WERI-Rb-1 (cell line): ENCODE measurements around the gene LRGUK.

Experiments
- DNase-seq: peaks from one replicate; pipeline ENCODE4 v3.0.0-alpha.2; 2020
- H3K27ac ChIP-seq: fragments of 250-450 bp; sonication (Bioruptor Pico); 2 replicates; pipeline ENCODE4 v1.5.1; 2020; ENCODE audit warnings: mild to moderate bottlenecking, moderate library complexity
- H3K27me3 ChIP-seq: fragments of 250-450 bp; sonication (Bioruptor Pico); 2 replicates; pipeline ENCODE4 v1.5.1; 2021; ENCODE audit warnings: mild to moderate bottlenecking, low read depth, moderate library complexity; ENCODE audit not compliant: insufficient read depth, severe bottlenecking
- H3K36me3 ChIP-seq: fragments of 250-450 bp; sonication (Bioruptor Pico); 2 replicates; pipeline ENCODE4 v1.5.1; 2020; ENCODE audit warnings: mild to moderate bottlenecking, moderate library complexity
- H3K4me3 ChIP-seq: 2 replicates; pipeline ENCODE4 v1.5.1; 2011; ENCODE audit warnings: low read depth, mild to moderate bottlenecking, control low read depth, low read length
- H3K9me3 ChIP-seq: fragments of 250-450 bp; sonication (Bioruptor Pico); 2 replicates; pipeline ENCODE4 v1.5.1; 2021; ENCODE audit warnings: mild to moderate bottlenecking, moderate library complexity; ENCODE audit not compliant: severe bottlenecking
- CTCF ChIP-seq: IDR thresholded peaks from 2 replicates; pipeline ENCODE4 v1.5.1; 2011; ENCODE audit warnings: low read depth, mild to moderate bottlenecking, control low read depth, inconsistent platforms, low read length

The LRGUK gene

GRCh38 chr7:134182078-134182477, 54.9 kb downstream of the LRGUK start:
- DNase-seq, result no peak
- no peaks in the 10 kb centered on the region for H3K9me3 ChIP-seq
- no peak for TF ChIP-seq CTCF
- H3K36me3 ChIP-seq, result no peaks in the 10 kb centered on the region
- no peaks in the 10 kb centered on the region for H3K27me3 ChIP-seq
- H3K27ac ChIP-seq, result no peak overlapping the region
- H3K4me3 ChIP-seq, result no peak overlapping the region

GRCh38 chr7:134184767-134185166, 57.6 kb downstream of the LRGUK start:
- no peak for TF ChIP-seq CTCF
- no peaks in the 10 kb centered on the region for H3K27me3 ChIP-seq
- no peaks in the 10 kb centered on the region for H3K36me3 ChIP-seq
- H3K4me3 ChIP-seq, result no peak overlapping the region
- no peak overlapping the region for H3K27ac ChIP-seq
- H3K9me3 ChIP-seq, result no peaks in the 10 kb centered on the region
- DNase-seq, result no peak

- Histone ChIP-seq H3K9me3 (no peaks in the 10 kb centered on the region), H3K27ac (no peak overlapping the region), H3K36me3 (no peaks in the 10 kb centered on the region), H3K27me3 (no peaks in the 10 kb centered on the region), H3K4me3 (no peak overlapping the region)
- TF ChIP-seq CTCF, result no peak
- no peak for DNase-seq
These were observed 58.9 kb downstream of the LRGUK start for GRCh38 chr7:134186027-134186426.

- no peak overlapping the region for H3K4me3 ChIP-seq
- H3K36me3 ChIP-seq, result no peaks in the 10 kb centered on the region
- H3K27ac ChIP-seq, result no peak overlapping the region
- no peak for TF ChIP-seq CTCF
- no peak for DNase-seq
- H3K27me3 ChIP-seq, result no peaks in the 10 kb centered on the region
- H3K9me3 ChIP-seq, result no peaks in the 10 kb centered on the region
These were observed 59.7 kb downstream of the LRGUK start for GRCh38 chr7:134186801-134187200.

GRCh38 chr7:134187893-134188292, 60.8 kb downstream of the LRGUK start:
- no peaks in the 10 kb centered on the region for H3K9me3 ChIP-seq
- no peak for TF ChIP-seq CTCF
- no peak for DNase-seq

GRCh38 chr7:134188311-134188710, 61.2 kb downstream of the LRGUK start:
- Histone ChIP-seq H3K27me3 (no peaks in the 10 kb centered on the region), H3K36me3 (no peaks in the 10 kb centered on the region), H3K27ac (no peak overlapping the region), H3K4me3 (no peak overlapping the region), H3K9me3 (no peaks in the 10 kb centered on the region)
- DNase-seq, result no peak
- no peak for TF ChIP-seq CTCF

More at GRCh38 chr7:134187893-134188292, 60.8 kb downstream of the LRGUK start:
- no peak overlapping the region for H3K27ac ChIP-seq
- H3K4me3 ChIP-seq, result no peak overlapping the region
- H3K27me3 ChIP-seq, result no peaks in the 10 kb centered on the region
- no peaks in the 10 kb centered on the region for H3K36me3 ChIP-seq
